GM18499 (cell line): ENCODE data around the gene CHN2.
"Not testable (repeated sequence)": the region's sequence is repeated elsewhere in the genome, so short reads cannot be mapped to it uniquely, and the experiment has no call there.

ENCODE experiments used
- ATAC-seq: cut with Tn5 transposase; IDR thresholded peaks from one replicate; pipeline ENCODE4 v1.9.1; 2021; ENCODE audit warnings: moderate number of reproducible peaks; ENCODE audit not compliant: insufficient read depth, unreplicated experiment

Gene CHN2

GRCh38 chr7:29254591-29254990 is 60.0 kb downstream of the CHN2 start:
- ATAC-seq = no peak

GRCh38 chr7:29255199-29255878 is 60.8 kb downstream of the CHN2 start:
- ATAC-seq = no peak

GRCh38 chr7:29255906-29256692 is 61.5 kb downstream of the CHN2 start:
- ATAC-seq = no peak

- no peak for ATAC-seq
Observed at GRCh38 chr7:29256693-29257002, 62.1 kb downstream of the CHN2 start.

- ATAC-seq = no peak
Observed at GRCh38 chr7:29258951-29259350, 64.4 kb downstream of the CHN2 start.

- ATAC-seq = no peak
Observed at GRCh38 chr7:29262191-29262917, 67.8 kb downstream of the CHN2 start.

- ATAC-seq = not testable (repeated sequence)
Observed at GRCh38 chr7:29263601-29264207, 69.1 kb downstream of the CHN2 start.

- ATAC-seq = no peak
Observed at GRCh38 chr7:29265208-29265923, 70.8 kb downstream of the CHN2 start.

GRCh38 chr7:29269935-29270334 is 75.4 kb downstream of the CHN2 start:
- no peak for ATAC-seq

GRCh38 chr7:29270594-29271318 is 76.2 kb downstream of the CHN2 start:
- no peak for ATAC-seq

- ATAC-seq = no peak
Observed at GRCh38 chr7:29271319-29271658, 76.7 kb downstream of the CHN2 start.

- no peak for ATAC-seq
Observed at GRCh38 chr7:29272057-29272456, 77.5 kb downstream of the CHN2 start.

GRCh38 chr7:29274146-29275017 is 79.8 kb downstream of the CHN2 start:
- no peak for ATAC-seq

GRCh38 chr7:29275018-29275318 is 80.4 kb downstream of the CHN2 start:
- ATAC-seq = no peak

GRCh38 chr7:29275493-29275892 is 80.9 kb downstream of the CHN2 start:
- no peak for ATAC-seq

GRCh38 chr7:29276199-29276598 is 81.6 kb downstream of the CHN2 start:
- ATAC-seq = no peak

GRCh38 chr7:29276806-29277205 is 82.2 kb downstream of the CHN2 start:
- ATAC-seq = no peak

- no peak for ATAC-seq
Observed at GRCh38 chr7:29277436-29278215, 83.1 kb downstream of the CHN2 start.
